ENCODE measurements around the gene GSTO1. TPM values are rescaled to one million over a fixed set of nuclear protein-coding genes. Genes with fewer than 3 reads are reported as not detected.

Gene GSTO1
- total and polyA plus RNA-seq, 2 donors from 2014 or later, result 83.7 to 263 TPM

DNA sequence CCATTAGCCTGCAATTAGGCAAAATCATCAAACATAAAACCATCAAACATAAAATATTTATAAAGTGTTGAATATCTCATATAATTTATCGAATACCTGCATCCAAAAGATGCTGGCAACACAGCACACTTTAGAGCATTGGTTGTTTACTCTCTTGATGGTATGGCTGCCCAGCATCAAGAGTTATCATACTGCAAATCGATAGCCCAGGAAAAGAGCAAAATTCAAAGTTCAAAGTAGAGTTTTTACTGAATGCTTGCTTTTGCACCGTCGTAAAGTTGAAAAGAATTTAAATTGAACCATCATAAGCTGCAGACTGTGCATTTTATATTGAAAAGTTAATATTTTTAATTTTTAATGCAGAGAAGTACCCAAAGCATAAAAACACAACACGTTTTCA is 10.1 kb downstream of the GSTO1 start:
- H3K9me3 ChIP-seq (ENCODE audit: control insufficient read depth in 2 of 3, insufficient read depth in 1 of 3, low read length in 3 of 3), result no peaks in the 10 kb centered on the region
- no peak overlapping the region for H3K4me3 ChIP-seq (ENCODE audit: low read length in 3 of 3)
- TF ChIP-seq CTCF (IDR thresholded peaks at IDR 0.05; ENCODE audit: borderline replicate concordance, extremely low read depth, insufficient read depth), result no peak
- no peak overlapping the region for H3K27ac ChIP-seq (ENCODE audit: low read depth in 2 of 2, low read length in 2 of 2)
- DNase-seq (no peak), FAIRE-seq (no peak)
- peaks cover 0 to 7% (median 4%) of the 10 kb centered on the region in 3 donors for H3K4me1 ChIP-seq (ENCODE audit: control insufficient read depth in 2 of 3, insufficient read depth in 2 of 3, low read depth in 1 of 3, low read length in 3 of 3)
- intact Hi-C loops (cut with DNase I), result no loop called here
- H3K27me3 ChIP-seq (ENCODE audit: control insufficient read depth, insufficient read depth, low read length), result no peaks in the 10 kb centered on the region
- H3K9ac ChIP-seq (ENCODE audit: low read length in 3 of 3), result no peak overlapping the region
- H3K36me3 ChIP-seq (ENCODE audit: control insufficient read depth in 2 of 3, insufficient read depth in 3 of 3, low read length in 3 of 3), result peaks cover 0 to 46% (median 27%) of the 10 kb centered on the region in 3 donors

- Histone ChIP-seq H3K27ac (ENCODE audit: low read depth in 2 of 2, low read length in 2 of 2) (no peak overlapping the region), H3K27me3 (ENCODE audit: control insufficient read depth, insufficient read depth, low read length) (no peaks in the 10 kb centered on the region), H3K4me3 (ENCODE audit: low read length in 3 of 3) (peak overlapping the region; percentile 59 to 77 (median 65)), H3K9me3 (ENCODE audit: control insufficient read depth in 2 of 3, insufficient read depth in 1 of 3, low read length in 3 of 3) (no peaks in the 10 kb centered on the region), H3K4me1 (ENCODE audit: control insufficient read depth in 2 of 3, insufficient read depth in 2 of 3, low read depth in 1 of 3, low read length in 3 of 3) (peaks cover 0 to 2% (median 0%) of the 10 kb centered on the region in 3 donors), H3K9ac (ENCODE audit: low read length in 3 of 3) (peak overlapping the region in 2 of 3 donors; percentile 46 to 79), H3K36me3 (ENCODE audit: control insufficient read depth in 2 of 3, insufficient read depth in 3 of 3, low read length in 3 of 3) (peaks cover 0 to 25% (median 15%) of the 10 kb centered on the region in 3 donors)
- FAIRE-seq, result no peak
- no peak for DNase-seq
- intact Hi-C loops (cut with DNase I), result no loop called here
- no peak for TF ChIP-seq CTCF (IDR thresholded peaks at IDR 0.05; ENCODE audit: borderline replicate concordance, extremely low read depth, insufficient read depth)
These were observed 13.2 kb downstream of the GSTO1 start for GRCh38 chr10:104267721-104268404.

DNA sequence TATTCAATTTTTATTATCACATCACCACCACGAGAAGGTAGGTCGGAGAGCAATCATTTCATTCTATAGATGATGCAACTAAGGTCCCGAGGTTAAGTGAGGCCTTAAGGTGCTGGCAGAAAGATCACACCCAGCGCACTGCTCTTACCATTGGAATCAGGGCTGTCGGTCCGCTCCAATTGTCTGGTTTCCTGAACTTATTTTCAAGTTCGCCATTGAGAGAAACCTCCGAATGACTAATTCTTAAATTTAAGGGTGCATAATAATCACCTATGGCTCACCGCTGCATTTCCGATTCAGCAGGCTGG is 13.7 kb downstream of the GSTO1 start:
- H3K27me3 ChIP-seq (ENCODE audit: control insufficient read depth, insufficient read depth, low read length), result no peaks in the 10 kb centered on the region
- no peaks in the 10 kb centered on the region for H3K9me3 ChIP-seq (ENCODE audit: control insufficient read depth in 2 of 3, insufficient read depth in 1 of 3, low read length in 3 of 3)
- DNase-seq (no peak), FAIRE-seq (no peak)
- H3K4me1 ChIP-seq (ENCODE audit: control insufficient read depth in 2 of 3, insufficient read depth in 2 of 3, low read depth in 1 of 3, low read length in 3 of 3), result peaks cover 0 to 2% (median 0%) of the 10 kb centered on the region in 3 donors
- H3K36me3 ChIP-seq (ENCODE audit: control insufficient read depth in 2 of 3, insufficient read depth in 3 of 3, low read length in 3 of 3), result peaks cover 0 to 21% (median 15%) of the 10 kb centered on the region in 3 donors
- peak overlapping the region; percentile 59 to 77 (median 65) for H3K4me3 ChIP-seq (ENCODE audit: low read length in 3 of 3)
- intact Hi-C loops (cut with DNase I), result no loop called here
- peak overlapping the region; percentile 43 to 69 for H3K27ac ChIP-seq (ENCODE audit: low read depth in 2 of 2, low read length in 2 of 2)
- peak overlapping the region in 2 of 3 donors; percentile 46 to 79 for H3K9ac ChIP-seq (ENCODE audit: low read length in 3 of 3)
- TF ChIP-seq CTCF (IDR thresholded peaks at IDR 0.05; ENCODE audit: borderline replicate concordance, extremely low read depth, insufficient read depth), result no peak
